ENCODE results near the gene CASS4.
"Not testable (repeated sequence)": the region's sequence is repeated elsewhere in the genome, so short reads cannot be mapped to it uniquely, and the experiment has no call there.

Gene CASS4

GRCh38 chr20:56411759-56412472, at the start of gene CASS4:
TSS of gene CASS4 (plus strand) at chr20:56412260. CDS start at chr20:56412459, 199 bp downstream.
- DNase-seq (ENCODE audit: low read depth): peak; percentile 65

- DNase-seq (ENCODE audit: low read depth): no peak
Measured at GRCh38 chr20:56362833-56363413, 49.1 kb upstream of the CASS4 start.

- no peak for DNase-seq (ENCODE audit: low read depth)
Measured at GRCh38 chr20:56363491-56363890, 48.6 kb upstream of the CASS4 start.

- DNase-seq (ENCODE audit: low read depth): no peak
Measured at GRCh38 chr20:56368351-56369134, 43.5 kb upstream of the CASS4 start.

GRCh38 chr20:56369179-56369578, 42.9 kb upstream of the CASS4 start:
- no peak for DNase-seq (ENCODE audit: low read depth)

GRCh38 chr20:56371977-56372376, 40.1 kb upstream of the CASS4 start:
- DNase-seq (ENCODE audit: low read depth): no peak

- no peak for DNase-seq (ENCODE audit: low read depth)
Measured at GRCh38 chr20:56372850-56373249, 39.2 kb upstream of the CASS4 start.

- peak; percentile 94 for DNase-seq (ENCODE audit: low read depth)
Measured at GRCh38 chr20:56373942-56374341, 38.1 kb upstream of the CASS4 start.

GRCh38 chr20:56376331-56376730, 35.7 kb upstream of the CASS4 start:
- no peak for DNase-seq (ENCODE audit: low read depth)

GRCh38 chr20:56378386-56378785, 33.7 kb upstream of the CASS4 start:
- DNase-seq (ENCODE audit: low read depth): no peak

- no peak for DNase-seq (ENCODE audit: low read depth)
Measured at GRCh38 chr20:56380375-56380774, 31.7 kb upstream of the CASS4 start.

- no peak for DNase-seq (ENCODE audit: low read depth)
Measured at GRCh38 chr20:56381501-56381900, 30.6 kb upstream of the CASS4 start.

- DNase-seq (ENCODE audit: low read depth): no peak
Measured at GRCh38 chr20:56382696-56383095, 29.4 kb upstream of the CASS4 start.

- DNase-seq (ENCODE audit: low read depth): no peak
Measured at GRCh38 chr20:56383334-56383733, 28.7 kb upstream of the CASS4 start.

- DNase-seq (ENCODE audit: low read depth): no peak
Measured at GRCh38 chr20:56385130-56385529, 26.9 kb upstream of the CASS4 start.

- DNase-seq (ENCODE audit: low read depth): no peak
Measured at GRCh38 chr20:56386219-56386618, 25.8 kb upstream of the CASS4 start.

GRCh38 chr20:56388882-56389281, 23.2 kb upstream of the CASS4 start:
- DNase-seq (ENCODE audit: low read depth): no peak

GRCh38 chr20:56389807-56390206, 22.3 kb upstream of the CASS4 start:
- DNase-seq (ENCODE audit: low read depth): no peak

GRCh38 chr20:56390396-56390795, 21.7 kb upstream of the CASS4 start:
- not testable (repeated sequence) for DNase-seq (ENCODE audit: low read depth)

GRCh38 chr20:56391037-56391436, 21.0 kb upstream of the CASS4 start:
- no peak for DNase-seq (ENCODE audit: low read depth)

- no peak for DNase-seq (ENCODE audit: low read depth)
Measured at GRCh38 chr20:56391596-56392131, 20.4 kb upstream of the CASS4 start.

GRCh38 chr20:56392132-56392880, 19.8 kb upstream of the CASS4 start, which contains the start of the genes AURKA and CSTF1:
TSS of gene AURKA (minus strand) at chr20:56392215. CDS start at chr20:56388197, 4,018 bp downstream.
TSS of gene CSTF1 (plus strand) at chr20:56392645. CDS start at chr20:56395553, 2,908 bp downstream.
- peak; percentile 99 for DNase-seq (ENCODE audit: low read depth)
